Cardiac septum (tissue), 1 donor: ENCODE measurements around the gene PAN2. TPM values are rescaled to one million over a fixed set of nuclear protein-coding genes. Genes with fewer than 3 reads are reported as not detected.

Experiments used
- DNase-seq: peaks from one replicate; pipeline ENCODE4 v3.0.0-alpha.2; 2020; ENCODE audit warnings: low spot score
- intact Hi-C: fragments of 100-400 bp; cut with DNase I; formaldehyde crosslinking; loops from one replicate; pipeline ENCODE4 v1.14.0; 2022
- total RNA-seq: library from RNA; stranded (reverse); fragmentation: NEBNext Ultra II Directional; extraction: Animal tissue kit (Norgen Biotek cat#: 25700); gene quantifications from one replicate; pipeline ENCODE4 v1.2.1, GENCODE V29; 2021
- donor health status: DM: no; HTN: no; CAD: no.

The PAN2 gene
- total RNA-seq, 1 donor from 2014 or later = 46.3 TPM

- intact Hi-C loops = loop anchor here (10.0 kb wide), 1 partner anchor 294 kb away; no protein-coding TSS in a partner anchor
- DNase-seq = no peak
Measured at GRCh38 chr12:56321027-56321426, 12.8 kb downstream of the PAN2 start.

- DNase-seq = no peak
- intact Hi-C loops = loop anchor here (5.0 kb wide), 2 partner anchors 150 to 200 kb away; partner anchors contain the start of genes RPL41, SPRYD4 and ZC3H10
Measured at GRCh38 chr12:56317675-56318074, 16.1 kb downstream of the PAN2 start.

GRCh38 chr12:56315622-56316473 lies 18.0 kb downstream of the PAN2 start, which contains the start of gene CNPY2:
TSS of gene CNPY2 (minus strand) at chr12:56315988. CDS start at chr12:56315217, 771 bp downstream.
- peak; percentile 95 for DNase-seq
- intact Hi-C loops = loop anchor here (1.0 to 5.0 kb wide), 3 partner anchors 44 to 199 kb away; partner anchors contain the start of genes RPL41, SPRYD4, STAT2 and ZC3H10

GRCh38 chr12:56315249-56315621 lies 18.6 kb downstream of the PAN2 start:
- DNase-seq = no peak
- intact Hi-C loops = loop anchor here (5.0 kb wide), 2 partner anchors 152 to 198 kb away; partner anchors contain the start of genes RPL41, SPRYD4 and ZC3H10

GRCh38 chr12:56311003-56311402 lies 22.8 kb downstream of the PAN2 start:
- intact Hi-C loops = no loop called here
- no peak for DNase-seq

- intact Hi-C loops = no loop called here
- no peak for DNase-seq
Measured at GRCh38 chr12:56308714-56309113, 25.1 kb downstream of the PAN2 start.

GRCh38 chr12:56307221-56307965 lies 26.4 kb downstream of the PAN2 start:
- intact Hi-C loops = no loop called here

GRCh38 chr12:56304872-56305590 lies 28.8 kb downstream of the PAN2 start:
- intact Hi-C loops = no loop called here

More at GRCh38 chr12:56307221-56307965, 26.4 kb downstream of the PAN2 start:
- DNase-seq = no peak

GRCh38 chr12:56304276-56304675 lies 29.5 kb downstream of the PAN2 start:
- intact Hi-C loops = no loop called here
- no peak for DNase-seq

More at GRCh38 chr12:56304872-56305590, 28.8 kb downstream of the PAN2 start:
- no peak for DNase-seq

GRCh38 chr12:56300644-56301464 lies 32.9 kb downstream of the PAN2 start:
- intact Hi-C loops = loop anchor here (2.0 kb wide), 1 partner anchor 34 kb away; the partner anchor contains the start of gene COQ10A
- no peak for DNase-seq

- DNase-seq = peak; percentile 100
- intact Hi-C loops = loop anchor here (2.0 kb wide), 1 partner anchor 33 kb away; the partner anchor contains the start of gene COQ10A
Measured at GRCh38 chr12:56299853-56300643, 33.8 kb downstream of the PAN2 start, which contains the start of gene CS. TSS of gene CS (minus strand) at chr12:56300330. CDS start at chr12:56300201, 129 bp downstream.

GRCh38 chr12:56299308-56299852 lies 34.4 kb downstream of the PAN2 start:
- intact Hi-C loops = no loop called here
- no peak for DNase-seq

GRCh38 chr12:56298828-56299227 lies 35.0 kb downstream of the PAN2 start:
- intact Hi-C loops = no loop called here
- DNase-seq = no peak

- DNase-seq = no peak
- intact Hi-C loops = no loop called here
Measured at GRCh38 chr12:56297400-56297799, 36.4 kb downstream of the PAN2 start.

GRCh38 chr12:56296295-56296694 lies 37.5 kb downstream of the PAN2 start:
- DNase-seq = no peak
- intact Hi-C loops = no loop called here

- intact Hi-C loops = no loop called here
- no peak for DNase-seq
Measured at GRCh38 chr12:56293795-56294194, 40.0 kb downstream of the PAN2 start.

GRCh38 chr12:56288705-56289387 lies 45.0 kb downstream of the PAN2 start:
- intact Hi-C loops = no loop called here

More at GRCh38 chr12:56288705-56289387, 45.0 kb downstream of the PAN2 start:
- no peak for DNase-seq
